Spleen (tissue), 11 donors: ENCODE data around the gene LIF. TPM values are rescaled to one million over a fixed set of nuclear protein-coding genes. Genes with fewer than 3 reads are reported as not detected.

ENCODE experiments used
- DNase-seq: peaks from one replicate; pipeline ENCODE4 v3.0.0-alpha.2; 2020
- H3K27ac ChIP-seq, 8 donors: fragments of 200-600 bp; sonication (generic) in 7 of 8; 1 replicate in 4 of 8; 2 replicates in 4 of 8; pipeline versions ENCODE4 v1.5.0 to v1.8.0; 2016 to 2021; ENCODE audit warnings: inconsistent platforms in 4 of 8, mild to moderate bottlenecking in 4 of 8, moderate library complexity in 1 of 8
- H3K27me3 ChIP-seq, 7 donors: fragments of 200-600 bp; sonication (generic) in 6 of 7; replicated peaks in 1 of 7; 1 replicate in 4 of 7; 2 replicates in 3 of 7; pipeline versions ENCODE4 v1.5.0 to v1.8.0; 2016 to 2021; ENCODE audit warnings: inconsistent platforms in 3 of 7, mild to moderate bottlenecking in 1 of 7
- H3K36me3 ChIP-seq, 6 donors: fragments of 200-600 bp; sonication (generic) in 5 of 6; 1 replicate in 4 of 6; 2 replicates in 2 of 6; pipeline versions ENCODE4 v1.5.0 to v1.8.0; 2016 to 2021; ENCODE audit warnings: inconsistent platforms in 2 of 6
- H3K4me1 ChIP-seq, 6 donors: fragments of 200-600 bp; sonication (generic) in 5 of 6; 1 replicate in 3 of 6; 2 replicates in 3 of 6; pipeline versions ENCODE4 v1.5.0 to v1.8.0; 2016 to 2021; ENCODE audit warnings: inconsistent platforms in 3 of 6
- H3K4me3 ChIP-seq, 8 donors: fragments of 200-600 bp; sonication (generic) in 7 of 8; 1 replicate in 4 of 8; 2 replicates in 4 of 8; pipeline versions ENCODE4 v1.5.0 to v1.8.0; 2016 to 2021; ENCODE audit warnings: inconsistent platforms in 4 of 8, mild to moderate bottlenecking in 4 of 8, moderate library complexity in 2 of 8
- H3K9me3 ChIP-seq, 8 donors: fragments of 200-600 bp; sonication (generic) in 7 of 8; 1 replicate in 4 of 8; 2 replicates in 4 of 8; pipeline versions ENCODE4 v1.5.0 to v1.8.0; 2016 to 2021; ENCODE audit warnings: inconsistent platforms in 4 of 8
- CTCF ChIP-seq, 11 experiments: fragments of 200-600 bp in 7 of 11; fragments of 450-650 bp in 4 of 11; sonication (generic) in 4 of 11; IDR thresholded peaks in 8 of 11; conservative IDR thresholded peaks in 3 of 11; 1 replicate in 7 of 11; 2 replicates in 4 of 11; pipeline versions ENCODE4 v1.4.0 to v1.8.0; 2016 to 2021; ENCODE audit warnings: antibody characterized with exemption in 11 of 11, inconsistent platforms in 4 of 11, mild to moderate bottlenecking in 1 of 11
- POLR2A ChIP-seq, 3 donors: fragments of 450-650 bp; IDR thresholded peaks; one replicate each; pipeline ENCODE4 v1.5.1; 2017; ENCODE audit warnings: antibody characterized with exemption in 3 of 3, mild to moderate bottlenecking in 1 of 3
- POLR2AphosphoS5 ChIP-seq, 3 donors: sonication (generic); formaldehyde crosslinking; IDR thresholded peaks; one replicate each; pipeline ENCODE4 v1.5.1; 2017; ENCODE audit warnings: antibody characterized with exemption in 3 of 3
- WGBS, 5 donors: extraction: QIAGEN DNeasy Blood & Tissue Kit in 3 of 5; methylation state at CpG; one replicate each; pipeline versions ENCODE4 v1.1.5 to v1.1.7; 2013 to 2018; 5-methylcytosine and 5-hydroxymethylcytosine counted together
- intact Hi-C: fragments of 100-400 bp; cut with DNase I; formaldehyde crosslinking; loops from one replicate; pipeline ENCODE4 v1.15.0; 2023; ENCODE audit warnings: low total_unique reads
- polyA plus RNA-seq, 3 donors: library from polyadenylated mRNA; stranded (reverse); fragments of 200-250 nt; gene quantifications; one replicate each; pipeline ENCODE4 v1.2.1, GENCODE V29; 2013
- total RNA-seq, 7 donors: library from RNA; depleted of rRNA in 3 of 7; stranded (reverse); fragments of >200 nt in 3 of 7; fragmentation: NEBNext Ultra II Directional in 4 of 7; extraction: Animal tissue kit (Norgen Biotek cat#: 25700) in 4 of 7; gene quantifications; one replicate each; pipeline versions ENCODE4 v1.1.0 to v1.2.1, GENCODE V29; 2016 to 2021
- donor health status: healthy with polysubstance abuse.
- donor health status: DM: no; HTN: no; CAD: no; lungs with moderate emphysema.
- donor health status: DM: no; HTN: no; CAD: no.
- donor health status: Bipolar disorder and iron deficiency.
- donor health status: healthy.
- donor health status: DM: no; HTN: no; CAD: no.
- donor health status: DM: yes; HTN: yes; CAD: no.

LIF gene
- total and polyA plus RNA-seq, 10 donors: 0.21 to 3.2 (median 0.85) TPM; not detected in 2

DNA sequence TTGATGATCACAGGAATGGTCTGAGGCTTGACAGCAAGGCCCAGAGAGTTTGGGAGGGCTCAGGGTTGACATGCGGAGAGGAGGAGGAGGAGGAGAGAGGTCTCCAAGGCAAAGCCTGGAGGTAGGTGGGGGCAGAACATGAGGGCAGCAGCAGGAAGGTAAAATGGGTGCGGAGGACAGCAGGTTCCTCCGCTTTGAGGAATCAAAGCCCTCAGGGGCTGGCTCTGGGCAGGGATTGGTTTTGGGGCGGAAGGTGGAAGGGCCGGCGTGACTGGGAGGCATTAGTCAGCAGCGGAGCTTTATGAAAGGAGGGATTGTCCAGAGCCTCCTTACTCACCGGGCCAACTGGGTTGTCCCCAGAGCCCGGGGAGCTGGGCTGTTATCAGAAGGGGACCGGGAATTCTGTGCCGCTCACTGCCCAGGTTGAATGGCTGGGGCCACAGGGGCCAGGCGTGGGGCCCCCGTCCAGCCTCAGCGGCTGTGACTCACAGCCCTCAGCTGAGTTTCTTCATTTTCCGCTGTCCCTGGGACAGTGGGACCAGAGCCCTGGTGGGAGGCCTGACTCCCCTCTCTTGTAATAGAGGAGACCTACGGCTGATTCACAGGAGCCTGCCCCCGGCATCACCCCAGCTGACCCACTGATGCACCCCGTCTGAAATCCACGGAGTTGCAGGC lies 36.2 kb downstream of the LIF start:
- TF ChIP-seq POLR2A (IDR thresholded peaks at IDR 0.05) (no peak), CTCF (IDR thresholded peaks at IDR 0.05 in 8 of 11, conservative IDR thresholded peaks at IDR 0.05 in 3 of 11) (no peak), POLR2AphosphoS5 (IDR thresholded peaks at IDR 0.05) (no peak)
- WGBS, 5 donors: 89 to 97% (median 92%) methylated on average over 18 to 19 of the region's 19 CpGs
- peak overlapping the region in 2 of 8 donors; percentile 71 to 75 for H3K27ac ChIP-seq
- intact Hi-C loops: no loop called here
- no peak overlapping the region for H3K4me3 ChIP-seq
- H3K36me3 ChIP-seq: no peaks in the 10 kb centered on the region
- no peaks in the 10 kb centered on the region for H3K27me3 ChIP-seq
- H3K4me1 ChIP-seq: peaks cover 17 to 71% (median 39%) of the 10 kb centered on the region in 6 donors
- peak; percentile 27 for DNase-seq
- H3K9me3 ChIP-seq: no peaks in the 10 kb centered on the region

DNA sequence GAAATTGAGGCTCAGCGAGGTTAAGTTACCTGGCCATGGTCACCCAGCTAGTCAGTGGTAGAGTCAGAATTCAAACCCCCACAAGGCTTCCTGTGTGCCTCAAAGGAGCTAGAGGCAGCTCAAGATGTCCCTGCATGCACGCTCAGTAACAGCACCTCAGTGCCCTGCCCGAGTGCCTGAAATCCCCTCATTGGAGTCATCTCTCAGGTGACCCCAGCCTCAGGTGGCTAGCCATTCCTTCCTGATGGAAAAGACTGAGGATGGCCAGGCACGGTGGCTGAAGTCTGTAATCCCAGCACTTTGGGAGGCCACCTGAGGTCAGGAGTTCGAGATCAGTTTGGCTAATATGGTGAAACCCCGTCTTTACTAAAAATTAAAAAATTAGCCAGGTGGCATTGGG lies 36.9 kb downstream of the LIF start:
- peak overlapping the region; percentile 22 to 78 (median 72) for H3K27ac ChIP-seq
- no peak overlapping the region for H3K4me3 ChIP-seq
- no peaks in the 10 kb centered on the region for H3K9me3 ChIP-seq
- no peaks in the 10 kb centered on the region for H3K27me3 ChIP-seq
- peak; percentile 16 for DNase-seq
- WGBS, 5 donors: 80 to 96% (median 94%) methylated on average over 6 of the region's 6 CpGs
- H3K36me3 ChIP-seq: no peaks in the 10 kb centered on the region
- TF ChIP-seq POLR2A (IDR thresholded peaks at IDR 0.05) (no peak), CTCF (IDR thresholded peaks at IDR 0.05 in 8 of 11, conservative IDR thresholded peaks at IDR 0.05 in 3 of 11) (no peak), POLR2AphosphoS5 (IDR thresholded peaks at IDR 0.05) (no peak)
- peaks cover 19 to 79% (median 47%) of the 10 kb centered on the region in 6 donors for H3K4me1 ChIP-seq
- intact Hi-C loops: no loop called here

GRCh38 chr22:30208631-30209603 lies 37.6 kb downstream of the LIF start:
- intact Hi-C loops: no loop called here
- H3K36me3 ChIP-seq: no peaks in the 10 kb centered on the region
- H3K27me3 ChIP-seq: no peaks in the 10 kb centered on the region
- H3K4me3 ChIP-seq: no peak overlapping the region
- 55 to 67% (median 56%) methylated on average over 25 to 26 of the region's 26 CpGs for WGBS, 5 donors
- TF ChIP-seq POLR2AphosphoS5 (IDR thresholded peaks at IDR 0.05): peak; percentile 67 to 68 (median 68)
- no peak for TF ChIP-seq CTCF (IDR thresholded peaks at IDR 0.05 in 8 of 11, conservative IDR thresholded peaks at IDR 0.05 in 3 of 11)
- peak overlapping the region; percentile 22 to 78 (median 72) for H3K27ac ChIP-seq
- H3K4me1 ChIP-seq: peaks cover 19 to 77% (median 47%) of the 10 kb centered on the region in 6 donors
- H3K9me3 ChIP-seq: no peaks in the 10 kb centered on the region
- DNase-seq: no peak

- no peak for DNase-seq
- 67 to 84% (median 78%) methylated on average over 16 of the region's 16 CpGs for whole genome bisulfite sequencing, 5 donors
- H3K36me3 ChIP-seq: no peaks in the 10 kb centered on the region
- intact Hi-C loops: no loop called here
- no peaks in the 10 kb centered on the region for H3K27me3 ChIP-seq
- H3K27ac ChIP-seq: peak overlapping the region in 5 of 8 donors; percentile 6 to 78 (median 67)
- TF ChIP-seq POLR2A (IDR thresholded peaks at IDR 0.05): no peak
- TF ChIP-seq POLR2AphosphoS5 (IDR thresholded peaks at IDR 0.05): no peak
- no peak for TF ChIP-seq CTCF (IDR thresholded peaks at IDR 0.05 in 8 of 11, conservative IDR thresholded peaks at IDR 0.05 in 3 of 11)
- H3K9me3 ChIP-seq: no peaks in the 10 kb centered on the region
- H3K4me1 ChIP-seq: peaks cover 7 to 62% (median 28%) of the 10 kb centered on the region in 6 donors
- H3K4me3 ChIP-seq: no peak overlapping the region
Observed at GRCh38 chr22:30206944-30207343, 39.6 kb downstream of the LIF start.
